ENCODE data around the gene COLGALT1. TPM values are rescaled to one million over a fixed set of nuclear protein-coding genes. Genes with fewer than 3 reads are reported as not detected.

Gene COLGALT1
- total and polyA plus RNA-seq, 9 of the 15 experiments (the other 6 are each of a cell fraction or from before 2014, with no cell fraction given) = 4.9 to 119 (median 82.6) TPM

DNA sequence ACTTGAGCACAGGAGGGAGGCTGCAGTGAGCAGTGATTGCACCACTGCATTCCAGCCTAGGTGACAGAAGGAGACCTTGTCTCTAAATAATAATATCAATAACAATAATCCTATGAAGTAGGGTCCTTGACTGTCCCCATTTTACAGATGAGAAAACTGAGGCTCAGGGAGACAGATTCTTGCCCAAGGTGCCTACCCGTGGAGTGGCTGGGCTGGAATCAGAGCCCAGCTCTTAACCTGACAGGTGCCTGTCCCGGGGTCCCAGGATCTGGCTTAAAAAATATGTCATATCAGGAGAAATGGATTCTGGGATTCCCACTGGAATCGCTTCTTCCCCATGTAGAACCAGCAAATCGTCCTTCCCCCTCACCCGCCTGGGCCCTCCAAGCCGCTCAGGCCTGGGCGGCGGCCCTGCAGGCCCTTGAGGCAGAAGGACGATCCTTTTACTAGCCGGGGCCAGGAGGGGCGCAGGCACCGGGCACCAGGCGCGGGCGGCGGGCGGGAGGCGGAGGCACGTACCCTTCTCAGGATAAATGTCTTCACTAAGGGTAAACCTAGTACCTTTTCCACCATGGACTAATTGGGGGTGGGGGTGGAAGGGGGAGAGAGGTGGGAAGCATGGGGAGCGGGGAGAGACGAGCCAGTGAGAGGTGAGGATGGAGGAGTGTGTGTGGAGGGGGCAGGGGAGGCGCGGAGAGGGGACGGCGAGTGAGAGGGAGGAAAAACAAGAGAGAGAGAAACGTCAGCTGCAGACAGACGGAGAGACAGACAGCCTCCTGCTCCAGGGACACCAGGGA is 60.6 kb downstream of the COLGALT1 start (continued):
- TF ChIP-seq, protein P1, sequence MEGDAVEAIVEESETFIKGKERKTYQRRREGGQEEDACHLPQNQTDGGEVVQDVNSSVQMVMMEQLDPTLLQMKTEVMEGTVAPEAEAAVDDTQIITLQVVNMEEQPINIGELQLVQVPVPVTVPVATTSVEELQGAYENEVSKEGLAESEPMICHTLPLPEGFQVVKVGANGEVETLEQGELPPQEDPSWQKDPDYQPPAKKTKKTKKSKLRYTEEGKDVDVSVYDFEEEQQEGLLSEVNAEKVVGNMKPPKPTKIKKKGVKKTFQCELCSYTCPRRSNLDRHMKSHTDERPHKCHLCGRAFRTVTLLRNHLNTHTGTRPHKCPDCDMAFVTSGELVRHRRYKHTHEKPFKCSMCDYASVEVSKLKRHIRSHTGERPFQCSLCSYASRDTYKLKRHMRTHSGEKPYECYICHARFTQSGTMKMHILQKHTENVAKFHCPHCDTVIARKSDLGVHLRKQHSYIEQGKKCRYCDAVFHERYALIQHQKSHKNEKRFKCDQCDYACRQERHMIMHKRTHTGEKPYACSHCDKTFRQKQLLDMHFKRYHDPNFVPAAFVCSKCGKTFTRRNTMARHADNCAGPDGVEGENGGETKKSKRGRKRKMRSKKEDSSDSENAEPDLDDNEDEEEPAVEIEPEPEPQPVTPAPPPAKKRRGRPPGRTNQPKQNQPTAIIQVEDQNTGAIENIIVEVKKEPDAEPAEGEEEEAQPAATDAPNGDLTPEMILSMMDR (IDR thresholded peaks at IDR 0.05 in 2 of 3, conservative IDR thresholded peaks at IDR 0.05 in 1 of 3; ENCODE audit: insufficient read depth in 2 of 3, low read depth in 1 of 3, low read length in 3 of 3) = 0 out of 6 replicates have a peak, but pooled peaks of 1 of the 3 experiments have one; percentile 9
- TF ChIP-seq ZC3H8 (IDR thresholded peaks at IDR 0.05) (no peak), ZNF184 (CRISPR knock-in tag; IDR thresholded peaks at IDR 0.05) (no peak), ZBED1 (IDR thresholded peaks at IDR 0.05) (no peak), CHD4 (IDR thresholded peaks at IDR 0.05; ENCODE audit: insufficient read depth, insufficient replicate concordance, low read depth, low read length, poor library complexity, severe bottlenecking) (peak; percentile 96), FOXK1 (CRISPR knock-in tag; IDR thresholded peaks at IDR 0.05; ENCODE audit: borderline replicate concordance) (no peak), ZFX (CRISPR knock-in tag; IDR thresholded peaks at IDR 0.05) (peak; percentile 37), SETDB1 (IDR thresholded peaks at IDR 0.05; ENCODE audit: low read length) (no peak), ZNF445 (CRISPR knock-in tag; IDR thresholded peaks at IDR 0.05; ENCODE audit: low read depth) (no peak), SIN3B (IDR thresholded peaks at IDR 0.05; ENCODE audit: low read depth) (no peak), TAL1 (IDR thresholded peaks at IDR 0.05) (no peak), CTBP1 (IDR thresholded peaks at IDR 0.05; ENCODE audit: borderline replicate concordance) (no peak), NCOA1 (IDR thresholded peaks at IDR 0.05; ENCODE audit: low read depth) (no peak), E2F3 (CRISPR knock-in tag; IDR thresholded peaks at IDR 0.05) (no peak), ZBTB17 (CRISPR knock-in tag; IDR thresholded peaks at IDR 0.05) (no peak), TCF7 (IDR thresholded peaks at IDR 0.05; ENCODE audit: borderline replicate concordance) (no peak), BRCA1 (IDR thresholded peaks at IDR 0.05) (no peak), BRCA1 (CRISPR knock-in tag; IDR thresholded peaks at IDR 0.05) (no peak), ETV6 (IDR thresholded peaks at IDR 0.05; ENCODE audit: borderline replicate concordance in 1 of 2, low read depth in 2 of 2, low read length in 1 of 2) (no peak), ETV6 (CRISPR knock-in tag; IDR thresholded peaks at IDR 0.05; ENCODE audit: borderline replicate concordance) (no peak)
- TF ChIP-seq, protein P2, sequence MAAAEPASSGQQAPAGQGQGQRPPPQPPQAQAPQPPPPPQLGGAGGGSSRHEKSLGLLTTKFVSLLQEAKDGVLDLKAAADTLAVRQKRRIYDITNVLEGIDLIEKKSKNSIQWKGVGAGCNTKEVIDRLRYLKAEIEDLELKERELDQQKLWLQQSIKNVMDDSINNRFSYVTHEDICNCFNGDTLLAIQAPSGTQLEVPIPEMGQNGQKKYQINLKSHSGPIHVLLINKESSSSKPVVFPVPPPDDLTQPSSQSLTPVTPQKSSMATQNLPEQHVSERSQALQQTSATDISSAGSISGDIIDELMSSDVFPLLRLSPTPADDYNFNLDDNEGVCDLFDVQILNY (CRISPR knock-in tag; IDR thresholded peaks at IDR 0.05) = no peak
- TF ChIP-seq, protein P3, sequence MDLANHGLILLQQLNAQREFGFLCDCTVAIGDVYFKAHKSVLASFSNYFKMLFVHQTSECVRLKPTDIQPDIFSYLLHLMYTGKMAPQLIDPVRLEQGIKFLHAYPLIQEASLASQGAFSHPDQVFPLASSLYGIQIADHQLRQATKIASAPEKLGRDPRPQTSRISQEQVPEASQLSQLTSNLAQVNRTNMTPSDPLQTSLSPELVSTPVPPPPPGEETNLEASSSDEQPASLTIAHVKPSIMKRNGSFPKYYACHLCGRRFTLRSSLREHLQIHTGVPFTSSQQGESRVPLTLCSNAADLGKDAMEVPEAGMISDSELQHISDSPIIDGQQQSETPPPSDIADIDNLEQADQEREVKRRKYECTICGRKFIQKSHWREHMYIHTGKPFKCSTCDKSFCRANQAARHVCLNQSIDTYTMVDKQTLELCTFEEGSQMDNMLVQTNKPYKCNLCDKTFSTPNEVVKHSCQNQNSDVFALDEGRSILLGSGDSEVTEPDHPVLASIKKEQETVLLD (IDR thresholded peaks at IDR 0.05) = no peak
- TF ChIP-seq, protein P4, sequence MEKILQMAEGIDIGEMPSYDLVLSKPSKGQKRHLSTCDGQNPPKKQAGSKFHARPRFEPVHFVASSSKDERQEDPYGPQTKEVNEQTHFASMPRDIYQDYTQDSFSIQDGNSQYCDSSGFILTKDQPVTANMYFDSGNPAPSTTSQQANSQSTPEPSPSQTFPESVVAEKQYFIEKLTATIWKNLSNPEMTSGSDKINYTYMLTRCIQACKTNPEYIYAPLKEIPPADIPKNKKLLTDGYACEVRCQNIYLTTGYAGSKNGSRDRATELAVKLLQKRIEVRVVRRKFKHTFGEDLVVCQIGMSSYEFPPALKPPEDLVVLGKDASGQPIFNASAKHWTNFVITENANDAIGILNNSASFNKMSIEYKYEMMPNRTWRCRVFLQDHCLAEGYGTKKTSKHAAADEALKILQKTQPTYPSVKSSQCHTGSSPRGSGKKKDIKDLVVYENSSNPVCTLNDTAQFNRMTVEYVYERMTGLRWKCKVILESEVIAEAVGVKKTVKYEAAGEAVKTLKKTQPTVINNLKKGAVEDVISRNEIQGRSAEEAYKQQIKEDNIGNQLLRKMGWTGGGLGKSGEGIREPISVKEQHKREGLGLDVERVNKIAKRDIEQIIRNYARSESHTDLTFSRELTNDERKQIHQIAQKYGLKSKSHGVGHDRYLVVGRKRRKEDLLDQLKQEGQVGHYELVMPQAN (IDR thresholded peaks at IDR 0.05; ENCODE audit: borderline replicate concordance) = no peak

Measured in K562 (cell line).